GM23248 (cell line): ENCODE data around the gene AIFM1.

Experiments used
- EZH2 ChIP-seq: fragments of 200-600 bp; sonication (generic); IDR thresholded peaks from 2 replicates; pipeline ENCODE4 v1.6.1; 2018; ENCODE audit warnings: antibody characterized with exemption, mild to moderate bottlenecking; ENCODE audit not compliant: insufficient read depth, poor library complexity, severe bottlenecking
- EZH2phosphoT487 ChIP-seq: fragments of 200-600 bp; sonication (generic); IDR thresholded peaks from 2 replicates; pipeline ENCODE4 v1.6.1; 2018; ENCODE audit warnings: antibody characterized with exemption, moderate library complexity, mild to moderate bottlenecking, low read depth; ENCODE audit not compliant: insufficient read depth

- TF ChIP-seq EZH2 (no peak), EZH2phosphoT487 (no peak)
These were observed 10.7 kb upstream of the AIFM1 start for GRCh38 chrX:130176354-130176776.
